Kidney epithelial cell (primary cell): ENCODE measurements around the gene DOP1B. TPM values are rescaled to one million over a fixed set of nuclear protein-coding genes. Genes with fewer than 3 reads are reported as not detected.
A peak's percentile ranks its signal among the peaks of the same experiment; 100 is the strongest.

ENCODE experiments used
- DNase-seq: peaks from one replicate; pipeline ENCODE4 v3.0.0-alpha.2; 2010; ENCODE audit warnings: low read depth
- H3K27me3 ChIP-seq: 2 replicates; pipeline ENCODE4 v1.6.0; 2011; ENCODE audit warnings: low read length; ENCODE audit not compliant: control insufficient read depth, insufficient read depth
- H3K36me3 ChIP-seq: 2 replicates; pipeline ENCODE4 v1.5.1; 2011; ENCODE audit warnings: low read length; ENCODE audit not compliant: control insufficient read depth, insufficient read depth
- H3K4me3 ChIP-seq: 2 replicates; pipeline ENCODE4 v1.5.1; 2011; ENCODE audit warnings: low read depth, mild to moderate bottlenecking, control low read depth, low read length
- CTCF ChIP-seq: IDR thresholded peaks from 2 replicates; pipeline ENCODE4 v1.5.1; 2011; ENCODE audit warnings: mild to moderate bottlenecking, moderate library complexity, low read length, control low read depth, inconsistent platforms; ENCODE audit not compliant: insufficient read depth, poor library complexity, severe bottlenecking
- total RNA-seq: library from RNA; depleted of rRNA; stranded (reverse); fragments of >200 nt; gene quantifications from 2 replicates; pipeline ENCODE4 v1.2.3, GENCODE V29; 2015

The DOP1B gene
- total RNA-seq, 1 donor from 2014 or later = 31.5 TPM

GRCh38 chr21:36166705-36167104, 10.1 kb downstream of the DOP1B start:
- Histone ChIP-seq H3K36me3 (peaks cover 3% of the 10 kb centered on the region), H3K4me3 (no peak overlapping the region), H3K27me3 (no peaks in the 10 kb centered on the region)
- no peak for DNase-seq
- no peak for TF ChIP-seq CTCF

- no peak for DNase-seq
- H3K27me3 ChIP-seq = no peaks in the 10 kb centered on the region
- no peak for TF ChIP-seq CTCF
- peaks cover 3% of the 10 kb centered on the region for H3K36me3 ChIP-seq
- no peak overlapping the region for H3K4me3 ChIP-seq
Observed at GRCh38 chr21:36167541-36167940, 10.9 kb downstream of the DOP1B start.

- Histone ChIP-seq H3K36me3 (peaks cover 3% of the 10 kb centered on the region), H3K27me3 (no peaks in the 10 kb centered on the region), H3K4me3 (no peak overlapping the region)
- TF ChIP-seq CTCF = peak; percentile 11
- no peak for DNase-seq
Observed at GRCh38 chr21:36169470-36170128, 13.0 kb downstream of the DOP1B start.

- Histone ChIP-seq H3K36me3 (peaks cover 3% of the 10 kb centered on the region), H3K4me3 (no peak overlapping the region), H3K27me3 (no peaks in the 10 kb centered on the region)
- TF ChIP-seq CTCF = no peak
- DNase-seq = no peak
Observed at GRCh38 chr21:36170823-36171222, 14.2 kb downstream of the DOP1B start.

GRCh38 chr21:36171336-36171735, 14.7 kb downstream of the DOP1B start:
- no peak for TF ChIP-seq CTCF
- Histone ChIP-seq H3K27me3 (no peaks in the 10 kb centered on the region), H3K4me3 (no peak overlapping the region), H3K36me3 (peaks cover 3% of the 10 kb centered on the region)
- no peak for DNase-seq

- DNase-seq = no peak
- Histone ChIP-seq H3K27me3 (no peaks in the 10 kb centered on the region), H3K4me3 (no peak overlapping the region), H3K36me3 (peaks cover 3% of the 10 kb centered on the region)
- no peak for TF ChIP-seq CTCF
Observed at GRCh38 chr21:36171741-36172331, 15.2 kb downstream of the DOP1B start.
